Mammary epithelial cell (primary cell): ENCODE measurements around the gene APOD.

Experiments
- CTCF ChIP-seq, 2 donors: IDR thresholded peaks in 1 of 2; conservative IDR thresholded peaks in 1 of 2; 2 replicates each; pipeline ENCODE4 v1.5.1; 2011 to 2012; ENCODE audit warnings: inconsistent platforms in 2 of 2, low read length in 2 of 2, mild to moderate bottlenecking in 2 of 2, control low read depth in 1 of 2, low read depth in 1 of 2; ENCODE audit not compliant: insufficient read depth in 1 of 2; ENCODE audit errors: extremely low read depth in 1 of 2
- EZH2 ChIP-seq: IDR thresholded peaks from 2 replicates; pipeline ENCODE4 v1.6.1; 2012; ENCODE audit warnings: low read length, inconsistent platforms, borderline replicate concordance

DNA sequence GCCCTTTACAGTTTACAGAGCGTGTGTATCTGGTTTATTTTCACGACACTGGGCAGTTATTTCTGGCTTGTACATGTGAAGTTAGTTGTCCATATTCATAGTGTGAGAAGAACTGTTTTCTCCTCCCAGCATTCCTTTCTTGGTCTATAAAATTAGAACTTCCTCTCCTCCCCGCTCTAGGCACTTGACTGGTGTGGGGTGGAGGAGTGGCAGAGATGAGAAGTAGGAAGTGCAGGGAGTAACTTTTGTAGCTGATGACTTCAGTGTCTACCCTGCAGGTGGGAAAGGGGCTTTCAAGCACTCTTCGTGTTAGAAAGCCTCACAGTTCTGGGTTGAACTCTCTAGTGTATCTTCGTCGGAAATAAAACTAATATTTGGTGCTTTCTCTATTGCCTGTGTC, 13.4 kb downstream of the APOD start:
- TF ChIP-seq CTCF (conservative IDR thresholded peaks at IDR 0.05 in 1 of 2, IDR thresholded peaks at IDR 0.05 in 1 of 2; ENCODE audit: extremely low read depth in 1 of 2, insufficient read depth in 1 of 2, low read depth in 1 of 2, low read length in 2 of 2) (no peak), EZH2 (no peak)
